Erythroblast (primary cell): Measurements from ENCODE around the gene MZB1.
A peak's percentile ranks its signal among the peaks of the same experiment; 100 is the strongest.

Experiments used
- DNase-seq, 2 experiments: peaks; one replicate each; lab custom pipeline; 2025; lab: John Stamatoyannopoulos, UW
- GATA1 ChIP-seq: IDR thresholded peaks from 2 replicates; pipeline ENCODE4 v1.6.1; 2011; ENCODE audit warnings: low read depth, mild to moderate bottlenecking, control low read depth, low read length, moderate library complexity
- POLR2A ChIP-seq: IDR thresholded peaks from 2 replicates; pipeline ENCODE4 v1.6.1; 2011; ENCODE audit warnings: mild to moderate bottlenecking, low read length

Gene MZB1

GRCh38 chr5:139402561-139403158 lies 12.9 kb upstream of the MZB1 start:
- peak; percentile 49 to 61 for DNase-seq
- TF ChIP-seq GATA1: no peak
- TF ChIP-seq POLR2A: no peak

DNA sequence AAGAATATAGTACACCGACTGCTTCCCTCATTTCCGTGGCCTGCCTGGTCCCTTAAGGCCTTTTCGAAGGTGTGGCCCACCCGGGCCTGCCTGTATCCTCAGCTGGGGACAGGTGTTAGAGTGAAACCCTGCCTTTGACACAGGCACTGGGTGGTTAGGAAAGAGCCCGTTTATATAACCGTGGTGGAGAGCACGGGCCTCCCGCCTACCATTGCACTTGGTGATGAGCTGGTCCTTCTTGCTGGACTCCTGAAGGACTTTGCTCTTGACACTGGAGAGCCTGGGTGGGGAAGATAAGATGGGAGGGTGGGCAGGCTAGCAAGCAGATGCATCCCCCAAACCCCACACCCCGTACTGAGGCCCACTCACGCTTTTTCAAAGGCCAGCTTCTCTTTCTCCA lies 11.8 kb upstream of the MZB1 start:
- DNase-seq: peak; percentile 11 to 38
- TF ChIP-seq POLR2A (no peak), GATA1 (no peak)

GRCh38 chr5:139399501-139400121 lies 9.9 kb upstream of the MZB1 start:
- no peak for DNase-seq
- no peak for TF ChIP-seq GATA1
- no peak for TF ChIP-seq POLR2A

GRCh38 chr5:139397921-139398320 lies 8.2 kb upstream of the MZB1 start:
- TF ChIP-seq GATA1: no peak
- no peak for TF ChIP-seq POLR2A
- no peak for DNase-seq

- no peak for DNase-seq
- TF ChIP-seq GATA1 (no peak), POLR2A (no peak)
These were observed 7.0 kb upstream of the MZB1 start for GRCh38 chr5:139396691-139397090.

DNA sequence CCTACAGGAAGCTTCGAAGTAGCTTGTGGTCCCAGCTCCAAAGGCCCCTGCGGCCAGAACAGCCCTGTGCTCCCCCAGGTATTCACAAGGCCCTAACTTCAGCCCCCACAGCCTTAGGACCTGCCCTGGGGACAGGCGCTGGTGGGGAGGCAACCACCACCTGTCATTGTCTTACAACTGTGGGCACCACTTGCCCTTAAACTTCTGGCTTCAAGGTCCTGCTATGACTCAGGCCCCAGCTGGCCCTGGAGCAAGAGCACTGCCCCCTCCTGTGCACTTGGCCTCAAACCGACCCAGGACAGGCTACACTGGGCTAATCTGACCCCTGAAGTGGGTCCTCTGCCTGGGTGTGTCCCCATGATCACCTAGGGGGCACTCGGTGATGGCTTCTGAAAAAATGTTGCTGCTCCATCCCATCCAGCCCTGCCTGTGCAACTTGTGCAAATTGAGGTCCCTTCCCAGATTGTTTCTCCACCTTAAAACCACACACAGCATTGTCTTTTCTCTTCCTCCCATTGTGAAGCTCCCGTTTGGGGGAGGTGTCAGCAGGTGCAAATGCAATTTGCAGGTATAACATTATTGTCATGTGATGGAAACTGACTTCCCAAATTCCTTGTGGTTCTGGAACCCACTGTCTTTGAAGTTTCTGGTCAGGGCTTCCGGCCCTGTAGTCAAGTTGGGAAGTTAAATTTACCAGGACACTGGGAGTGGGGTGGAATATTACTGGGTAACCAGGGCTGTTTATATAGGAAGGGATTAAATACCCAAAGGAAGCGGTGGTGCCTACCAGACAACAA lies 6.3 kb upstream of the MZB1 start:
- DNase-seq: no peak
- no peak for TF ChIP-seq GATA1
- TF ChIP-seq POLR2A: no peak

- DNase-seq: no peak
- TF ChIP-seq POLR2A (no peak), GATA1 (no peak)
These were observed 5.2 kb upstream of the MZB1 start, which contains the start of gene PROB1 for GRCh38 chr5:139394654-139395566. PROB1 (minus strand) TSS chr5:139395104; CDS start chr5:139395081, 23 bp downstream.

- TF ChIP-seq POLR2A: no peak
- TF ChIP-seq GATA1: no peak
- peak; percentile 12 to 27 for DNase-seq
These were observed 4.5 kb upstream of the MZB1 start for GRCh38 chr5:139394123-139394653.

- DNase-seq: no peak
- TF ChIP-seq POLR2A (no peak), GATA1 (no peak)
These were observed 3.9 kb upstream of the MZB1 start for GRCh38 chr5:139393497-139394122.

DNA sequence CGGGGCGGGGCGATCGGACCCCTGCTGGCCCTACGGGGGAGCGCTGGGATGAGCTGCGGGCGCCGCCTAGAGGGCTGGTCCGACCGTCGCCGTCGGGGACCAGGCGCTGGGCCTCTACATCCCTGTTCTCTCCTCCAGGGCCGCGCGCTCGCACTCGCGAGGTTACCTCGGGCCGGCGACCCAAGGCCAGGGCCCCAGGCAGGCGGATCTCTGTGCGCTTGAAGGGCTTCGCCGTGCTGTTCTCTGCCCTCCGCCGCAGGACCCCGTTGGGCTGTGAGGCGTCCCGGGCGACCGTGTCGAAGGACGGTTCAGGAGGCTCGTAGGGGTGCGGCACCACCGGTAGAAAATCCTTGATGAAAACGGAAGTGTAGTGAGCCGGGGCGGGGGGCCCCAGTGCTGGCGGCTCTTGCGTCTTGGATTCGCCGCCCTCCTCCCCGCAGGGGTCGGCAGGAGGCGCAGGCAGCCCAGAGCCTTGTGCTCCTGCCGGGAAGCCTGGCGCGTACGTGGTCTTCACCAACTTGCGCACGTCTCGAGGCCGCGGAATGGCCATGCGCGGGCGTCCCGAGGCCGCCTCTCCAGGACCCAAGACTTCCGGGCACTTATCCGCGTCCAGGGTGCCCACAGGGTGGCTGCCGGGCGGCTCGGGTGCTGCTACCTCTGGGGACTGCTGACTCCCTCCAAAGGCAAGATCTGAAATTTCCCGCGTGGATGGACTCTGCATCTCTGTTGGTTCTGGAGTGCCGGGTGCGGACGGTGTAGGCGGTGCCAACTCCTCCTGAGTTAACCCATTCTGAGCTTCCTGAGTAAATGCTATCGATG lies 3.2 kb upstream of the MZB1 start:
- DNase-seq: peak; percentile 74 to 77
- TF ChIP-seq GATA1 (no peak), POLR2A (no peak)

DNA sequence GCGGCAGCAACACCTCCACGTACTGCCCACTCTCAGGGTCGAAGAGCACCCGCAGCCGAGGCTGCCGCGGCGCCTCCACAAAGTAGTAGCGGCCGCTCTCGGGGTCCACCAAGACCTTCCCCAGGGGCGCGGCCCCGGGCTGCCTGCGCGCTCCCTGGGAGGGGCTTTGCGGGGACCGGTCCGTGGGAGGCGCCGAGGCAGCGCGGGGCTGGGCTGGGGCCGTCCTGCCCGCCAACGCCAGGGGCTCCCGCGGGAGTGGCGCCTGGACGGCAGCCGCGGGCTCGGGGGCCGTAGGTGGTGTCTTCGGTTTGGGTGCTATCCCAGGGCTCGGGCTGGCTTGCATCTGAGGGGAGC lies 2.6 kb upstream of the MZB1 start:
- no peak for DNase-seq
- TF ChIP-seq POLR2A (no peak), GATA1 (no peak)
